Measurements from ENCODE around the gene AKT3.

GRCh38 chr1:243477731-243478290 lies 372.2 kb downstream of the AKT3 start:
- no peak for TF ChIP-seq REST (IDR thresholded peaks at IDR 0.05; ENCODE audit: insufficient read depth in 1 of 2, low read depth in 2 of 2, low read length in 2 of 2)
- no peak for TF ChIP-seq POLR2AphosphoS5 (IDR thresholded peaks at IDR 0.05; ENCODE audit: low read depth, low read length)
- no peak for TF ChIP-seq SIN3A (IDR thresholded peaks at IDR 0.05; ENCODE audit: borderline replicate concordance, insufficient read depth, low read length)
